KOPT-K1 (cell line): ENCODE measurements around the gene LRP1.

Experiments
- H3K27ac ChIP-seq: fragments of 200-600 bp; sonication (generic); 2 replicates; pipeline ENCODE4 v1.5.1; 2016; ENCODE audit warnings: antibody characterized with exemption, mild to moderate bottlenecking, low read depth, low read length; ENCODE audit not compliant: poor library complexity, severe bottlenecking
- H3K36me3 ChIP-seq: fragments of 200-600 bp; sonication (generic); 2 replicates; pipeline ENCODE4 v1.5.1; 2017; ENCODE audit warnings: antibody characterized with exemption, mild to moderate bottlenecking, low read length, moderate library complexity; ENCODE audit not compliant: insufficient read depth
- H3K9me3 ChIP-seq: fragments of 200-600 bp; sonication (generic); 2 replicates; pipeline ENCODE4 v1.5.1; 2017; ENCODE audit warnings: antibody characterized with exemption, low read length, mild to moderate bottlenecking; ENCODE audit not compliant: insufficient read depth, poor library complexity, severe bottlenecking

LRP1 gene

DNA sequence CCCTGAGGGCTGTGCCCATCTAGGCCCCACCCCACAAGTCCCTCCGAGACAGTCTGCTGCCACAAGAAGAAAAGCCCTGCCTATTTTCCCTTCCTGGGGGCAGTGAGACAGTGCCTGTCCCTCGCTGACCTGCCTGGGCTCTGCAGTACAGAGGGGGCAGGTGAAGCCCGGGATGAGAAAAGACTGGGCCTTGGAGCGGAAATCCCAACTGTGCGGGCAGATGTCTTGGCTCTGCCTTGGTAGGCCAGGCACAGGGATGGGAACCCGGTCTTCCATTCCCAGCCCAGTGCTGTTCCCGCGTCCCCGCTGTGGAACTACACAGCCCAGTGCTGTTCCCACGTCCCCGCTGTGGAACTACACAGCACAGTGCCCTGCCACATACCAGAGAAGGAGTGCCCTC is 75.5 kb downstream of the LRP1 start:
- no peaks in the 10 kb centered on the region for H3K36me3 ChIP-seq
- H3K27ac ChIP-seq = no peak overlapping the region

DNA sequence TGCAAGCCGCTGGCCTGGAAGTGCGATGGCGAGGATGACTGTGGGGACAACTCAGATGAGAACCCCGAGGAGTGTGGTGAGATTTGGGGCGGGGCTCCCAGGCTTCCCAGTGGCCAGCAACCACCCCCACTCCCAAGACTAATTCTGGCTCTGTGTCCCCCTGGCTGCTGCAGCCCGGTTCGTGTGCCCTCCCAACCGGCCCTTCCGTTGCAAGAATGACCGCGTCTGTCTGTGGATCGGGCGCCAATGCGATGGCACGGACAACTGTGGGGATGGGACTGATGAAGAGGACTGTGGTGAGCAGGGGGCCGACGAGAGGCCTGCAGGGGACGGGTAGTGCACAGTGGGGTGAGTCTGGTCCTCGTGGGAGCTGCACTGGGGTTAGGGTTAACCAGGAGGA is 76.2 kb downstream of the LRP1 start:
- no peaks in the 10 kb centered on the region for H3K36me3 ChIP-seq

More for the DNA sequence above, 75.5 kb downstream of the LRP1 start:
- H3K9me3 ChIP-seq = no peaks in the 10 kb centered on the region

DNA sequence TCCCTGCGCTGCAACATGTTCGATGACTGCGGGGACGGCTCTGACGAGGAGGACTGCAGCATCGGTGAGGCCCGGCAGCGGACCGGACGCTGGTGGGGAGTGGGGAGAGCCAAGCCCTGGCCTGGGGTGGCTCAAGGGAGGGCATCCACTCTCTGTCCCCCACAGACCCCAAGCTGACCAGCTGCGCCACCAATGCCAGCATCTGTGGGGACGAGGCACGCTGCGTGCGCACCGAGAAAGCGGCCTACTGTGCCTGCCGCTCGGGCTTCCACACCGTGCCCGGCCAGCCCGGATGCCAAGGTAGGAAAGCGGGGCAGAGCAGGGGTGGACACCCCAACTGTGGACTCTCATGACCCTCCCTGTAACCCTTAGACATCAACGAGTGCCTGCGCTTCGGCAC is 76.9 kb downstream of the LRP1 start:
- H3K9me3 ChIP-seq = no peaks in the 10 kb centered on the region
- H3K27ac ChIP-seq = no peak overlapping the region
- H3K36me3 ChIP-seq = no peaks in the 10 kb centered on the region

More for the DNA sequence above, 76.2 kb downstream of the LRP1 start:
- Histone ChIP-seq H3K27ac (no peak overlapping the region), H3K9me3 (no peaks in the 10 kb centered on the region)

DNA sequence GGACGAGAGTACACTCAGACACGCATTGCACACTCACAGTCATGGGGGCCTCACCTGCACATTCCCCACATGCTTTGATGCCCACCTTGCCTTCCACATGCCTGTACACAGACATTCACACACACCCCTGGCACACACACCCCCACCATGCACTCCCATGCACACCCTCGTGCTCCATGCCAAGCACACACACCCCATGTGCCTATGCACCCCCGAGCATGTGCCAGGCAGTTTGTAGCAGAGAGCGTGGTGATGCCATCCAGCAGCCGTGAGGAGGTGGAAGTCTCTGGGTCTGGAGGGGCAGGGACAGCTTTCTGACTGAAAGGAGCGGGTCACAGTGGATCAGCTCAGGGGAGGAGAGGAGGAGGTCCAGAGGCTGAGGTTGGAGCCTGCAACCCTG is 77.6 kb downstream of the LRP1 start:
- H3K9me3 ChIP-seq = no peaks in the 10 kb centered on the region
- H3K27ac ChIP-seq = no peak overlapping the region
- no peaks in the 10 kb centered on the region for H3K36me3 ChIP-seq

DNA sequence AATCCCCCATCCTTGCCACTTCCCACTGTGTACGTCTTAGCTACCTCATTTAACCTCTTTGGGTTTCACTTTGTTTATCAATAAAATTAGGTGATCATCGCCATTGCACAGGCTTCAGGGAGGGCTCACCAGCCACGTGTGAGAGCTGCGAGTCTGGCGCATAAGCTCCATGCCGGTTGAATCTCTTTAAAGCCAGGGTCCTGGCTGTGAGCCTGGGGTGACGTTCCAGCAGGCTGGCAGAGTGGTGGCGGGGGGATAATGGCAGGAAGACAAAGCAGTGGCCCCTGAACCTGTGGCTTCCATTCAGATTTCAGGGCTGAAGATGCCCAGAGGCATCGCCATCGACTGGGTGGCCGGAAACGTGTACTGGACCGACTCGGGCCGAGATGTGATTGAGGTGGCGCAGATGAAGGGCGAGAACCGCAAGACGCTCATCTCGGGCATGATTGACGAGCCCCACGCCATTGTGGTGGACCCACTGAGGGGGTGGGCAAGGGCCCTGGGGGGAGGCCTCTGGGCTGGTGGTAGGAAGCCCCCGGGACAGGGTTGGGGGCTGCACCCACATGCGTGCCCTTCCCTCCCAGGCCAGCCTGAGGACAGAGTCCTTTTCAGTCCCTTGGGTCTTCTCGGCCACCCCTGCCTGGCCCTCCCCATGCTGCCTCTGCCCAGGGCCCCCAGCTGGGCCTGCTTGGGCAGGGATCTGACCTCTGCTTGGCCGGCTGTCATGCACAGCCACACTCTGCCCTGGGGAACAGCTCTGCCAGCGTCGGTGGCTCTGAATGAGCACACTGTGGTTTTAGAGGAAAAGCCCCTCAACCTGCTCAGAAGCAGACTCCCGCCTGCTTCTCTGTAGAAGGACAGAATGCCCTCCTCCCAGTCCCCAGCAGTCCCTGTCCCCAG is 79.7 kb downstream of the LRP1 start:
- no peaks in the 10 kb centered on the region for H3K9me3 ChIP-seq
- H3K27ac ChIP-seq = no peak overlapping the region
- no peaks in the 10 kb centered on the region for H3K36me3 ChIP-seq

DNA sequence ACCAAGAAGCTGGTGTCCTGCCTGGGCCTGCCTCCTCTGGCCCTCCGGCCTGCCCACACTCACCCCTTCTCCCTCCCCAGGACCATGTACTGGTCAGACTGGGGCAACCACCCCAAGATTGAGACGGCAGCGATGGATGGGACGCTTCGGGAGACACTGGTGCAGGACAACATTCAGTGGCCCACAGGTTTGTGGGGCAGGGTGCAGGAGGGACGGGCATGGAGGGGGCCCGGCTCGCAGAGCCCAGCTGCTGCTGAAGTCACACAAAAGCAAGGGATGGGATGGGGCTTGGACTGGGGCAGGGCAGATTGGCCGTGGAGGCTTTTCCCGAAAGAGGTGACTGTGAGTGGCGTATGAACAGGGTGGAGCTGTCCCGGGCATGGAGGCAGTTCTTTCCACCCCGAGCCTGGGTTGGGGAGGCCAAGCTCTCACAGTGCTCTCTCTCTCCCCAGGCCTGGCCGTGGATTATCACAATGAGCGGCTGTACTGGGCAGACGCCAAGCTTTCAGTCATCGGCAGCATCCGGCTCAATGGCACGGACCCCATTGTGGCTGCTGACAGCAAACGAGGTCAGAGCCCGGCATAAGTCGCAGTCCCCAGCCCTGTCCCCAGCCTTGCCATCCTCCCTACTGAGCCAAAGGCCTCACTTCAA is 80.5 kb downstream of the LRP1 start:
- Histone ChIP-seq H3K9me3 (no peaks in the 10 kb centered on the region), H3K36me3 (no peaks in the 10 kb centered on the region), H3K27ac (no peak overlapping the region)

DNA sequence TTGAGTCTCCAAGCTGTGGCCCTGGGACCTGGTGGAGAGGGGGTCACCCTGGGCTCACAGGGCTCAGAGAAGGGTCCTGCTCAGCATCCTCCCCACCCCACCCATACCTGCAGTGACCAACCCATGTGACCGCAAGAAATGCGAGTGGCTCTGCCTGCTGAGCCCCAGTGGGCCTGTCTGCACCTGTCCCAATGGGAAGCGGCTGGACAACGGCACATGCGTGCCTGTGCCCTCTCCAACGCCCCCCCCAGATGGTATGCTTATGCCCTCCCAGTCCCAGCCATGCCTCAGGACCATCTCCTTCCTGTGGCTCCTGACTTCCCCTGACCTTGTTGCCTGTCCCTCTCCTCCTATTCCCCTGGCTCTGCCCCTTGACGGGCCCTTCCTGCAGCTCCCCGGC is 81.6 kb downstream of the LRP1 start:
- Histone ChIP-seq H3K27ac (no peak overlapping the region), H3K9me3 (no peaks in the 10 kb centered on the region), H3K36me3 (no peaks in the 10 kb centered on the region)

DNA sequence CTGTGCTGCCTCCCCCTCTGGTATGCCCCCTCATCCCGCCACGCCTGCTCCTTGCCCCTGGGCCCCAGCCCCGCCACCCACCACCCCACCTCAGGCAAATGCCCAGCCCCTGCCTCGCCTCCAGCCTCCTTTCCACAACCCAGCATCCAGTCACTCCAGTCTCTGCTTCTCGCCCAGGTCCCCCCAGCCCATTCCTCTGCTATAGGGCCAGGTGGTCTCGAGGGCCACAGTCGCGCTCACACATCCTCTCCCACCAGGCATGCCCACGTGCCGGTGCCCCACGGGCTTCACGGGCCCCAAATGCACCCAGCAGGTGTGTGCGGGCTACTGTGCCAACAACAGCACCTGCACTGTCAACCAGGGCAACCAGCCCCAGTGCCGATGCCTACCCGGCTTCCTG is 82.2 kb downstream of the LRP1 start:
- Histone ChIP-seq H3K9me3 (no peaks in the 10 kb centered on the region), H3K27ac (no peak overlapping the region), H3K36me3 (no peaks in the 10 kb centered on the region)

DNA sequence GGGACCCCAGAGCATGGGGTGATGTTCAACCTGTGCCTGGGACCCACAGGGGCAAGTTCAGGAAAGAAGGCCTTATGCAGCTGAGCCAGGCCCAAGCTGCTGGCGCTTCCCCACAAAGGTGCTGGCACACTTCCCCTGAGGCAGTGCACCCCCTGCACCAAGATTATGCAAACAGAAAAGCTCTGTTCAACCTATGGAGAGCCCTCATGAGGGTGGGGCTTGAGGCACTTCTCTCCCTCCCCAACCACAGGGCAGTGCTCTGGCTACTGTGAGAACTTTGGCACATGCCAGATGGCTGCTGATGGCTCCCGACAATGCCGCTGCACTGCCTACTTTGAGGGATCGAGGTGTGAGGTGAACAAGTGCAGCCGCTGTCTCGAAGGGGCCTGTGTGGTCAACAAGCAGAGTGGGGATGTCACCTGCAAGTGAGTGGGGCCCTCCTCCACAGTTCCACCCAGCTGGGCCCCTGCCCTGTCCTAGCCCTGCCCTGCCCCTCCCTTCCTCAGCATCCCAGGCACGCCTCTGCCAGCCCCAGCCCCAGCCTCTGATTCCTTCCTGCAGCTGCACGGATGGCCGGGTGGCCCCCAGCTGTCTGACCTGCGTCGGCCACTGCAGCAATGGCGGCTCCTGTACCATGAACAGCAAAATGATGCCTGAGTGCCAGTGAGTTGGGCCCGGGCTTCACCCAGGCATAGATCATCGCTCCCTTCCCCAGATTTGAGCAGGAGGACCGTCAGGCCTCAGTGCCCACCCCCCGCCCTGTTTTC is 82.8 kb downstream of the LRP1 start:
- H3K9me3 ChIP-seq = no peaks in the 10 kb centered on the region
- no peaks in the 10 kb centered on the region for H3K36me3 ChIP-seq
- H3K27ac ChIP-seq = no peak overlapping the region

DNA sequence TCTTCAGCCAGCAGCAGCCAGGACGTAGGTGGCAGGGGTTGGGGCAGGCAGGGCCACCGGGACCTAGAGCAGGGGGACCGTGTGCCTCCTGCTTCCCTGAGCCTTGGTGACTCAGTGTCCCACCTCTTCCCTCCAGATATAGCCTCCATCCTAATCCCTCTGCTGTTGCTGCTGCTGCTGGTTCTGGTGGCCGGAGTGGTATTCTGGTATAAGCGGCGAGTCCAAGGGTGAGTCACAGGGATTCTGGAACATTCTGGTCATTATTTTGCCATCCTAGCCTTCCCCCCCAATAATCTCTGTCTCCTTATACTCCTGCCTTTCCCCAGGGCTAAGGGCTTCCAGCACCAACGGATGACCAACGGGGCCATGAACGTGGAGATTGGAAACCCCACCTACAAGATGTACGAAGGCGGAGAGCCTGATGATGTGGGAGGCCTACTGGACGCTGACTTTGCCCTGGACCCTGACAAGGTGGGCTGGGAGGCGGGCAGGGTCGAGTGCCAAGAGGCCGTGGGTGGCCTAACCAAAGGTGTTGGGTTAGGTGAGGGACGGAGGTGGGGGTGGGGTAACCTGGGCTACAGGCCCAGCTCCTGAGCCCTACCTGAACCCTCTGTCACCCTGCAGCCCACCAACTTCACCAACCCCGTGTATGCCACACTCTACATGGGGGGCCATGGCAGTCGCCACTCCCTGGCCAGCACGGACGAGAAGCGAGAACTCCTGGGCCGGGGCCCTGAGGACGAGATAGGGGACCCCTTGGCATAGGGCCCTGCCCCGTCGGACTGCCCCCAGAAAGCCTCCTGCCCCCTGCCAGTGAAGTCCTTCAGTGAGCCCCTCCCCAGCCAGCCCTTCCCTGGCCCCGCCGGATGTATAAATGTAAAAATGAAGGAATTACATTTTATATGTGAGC is 83.8 kb downstream of the LRP1 start:
- H3K9me3 ChIP-seq = no peaks in the 10 kb centered on the region
- no peaks in the 10 kb centered on the region for H3K36me3 ChIP-seq
- no peak overlapping the region for H3K27ac ChIP-seq

DNA sequence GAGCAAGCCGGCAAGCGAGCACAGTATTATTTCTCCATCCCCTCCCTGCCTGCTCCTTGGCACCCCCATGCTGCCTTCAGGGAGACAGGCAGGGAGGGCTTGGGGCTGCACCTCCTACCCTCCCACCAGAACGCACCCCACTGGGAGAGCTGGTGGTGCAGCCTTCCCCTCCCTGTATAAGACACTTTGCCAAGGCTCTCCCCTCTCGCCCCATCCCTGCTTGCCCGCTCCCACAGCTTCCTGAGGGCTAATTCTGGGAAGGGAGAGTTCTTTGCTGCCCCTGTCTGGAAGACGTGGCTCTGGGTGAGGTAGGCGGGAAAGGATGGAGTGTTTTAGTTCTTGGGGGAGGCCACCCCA is 84.4 kb downstream of the LRP1 start:
- Histone ChIP-seq H3K27ac (no peak overlapping the region), H3K36me3 (no peaks in the 10 kb centered on the region), H3K9me3 (no peaks in the 10 kb centered on the region)

DNA sequence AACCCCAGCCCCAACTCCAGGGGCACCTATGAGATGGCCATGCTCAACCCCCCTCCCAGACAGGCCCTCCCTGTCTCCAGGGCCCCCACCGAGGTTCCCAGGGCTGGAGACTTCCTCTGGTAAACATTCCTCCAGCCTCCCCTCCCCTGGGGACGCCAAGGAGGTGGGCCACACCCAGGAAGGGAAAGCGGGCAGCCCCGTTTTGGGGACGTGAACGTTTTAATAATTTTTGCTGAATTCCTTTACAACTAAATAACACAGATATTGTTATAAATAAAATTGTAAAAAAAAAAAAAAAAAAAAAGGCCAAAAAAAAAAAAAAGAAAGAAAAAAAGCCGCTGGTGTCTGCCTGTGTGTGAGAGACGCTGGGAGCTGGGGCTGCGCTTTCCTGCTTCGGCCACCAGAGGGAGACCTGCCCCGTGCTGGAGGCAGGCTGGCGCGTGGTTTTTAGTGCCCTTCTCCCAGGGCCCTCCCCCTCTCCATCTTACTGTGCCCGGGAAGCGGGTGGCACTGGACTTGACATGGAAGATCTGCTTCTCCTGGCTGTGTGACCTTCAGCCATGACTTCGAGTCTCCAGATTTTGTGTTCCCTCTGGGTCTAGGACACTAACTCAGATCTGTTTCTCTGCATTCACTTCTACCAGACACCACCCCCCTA is 84.9 kb downstream of the LRP1 start:
- Histone ChIP-seq H3K36me3 (no peaks in the 10 kb centered on the region), H3K27ac (no peak overlapping the region), H3K9me3 (no peaks in the 10 kb centered on the region)

DNA sequence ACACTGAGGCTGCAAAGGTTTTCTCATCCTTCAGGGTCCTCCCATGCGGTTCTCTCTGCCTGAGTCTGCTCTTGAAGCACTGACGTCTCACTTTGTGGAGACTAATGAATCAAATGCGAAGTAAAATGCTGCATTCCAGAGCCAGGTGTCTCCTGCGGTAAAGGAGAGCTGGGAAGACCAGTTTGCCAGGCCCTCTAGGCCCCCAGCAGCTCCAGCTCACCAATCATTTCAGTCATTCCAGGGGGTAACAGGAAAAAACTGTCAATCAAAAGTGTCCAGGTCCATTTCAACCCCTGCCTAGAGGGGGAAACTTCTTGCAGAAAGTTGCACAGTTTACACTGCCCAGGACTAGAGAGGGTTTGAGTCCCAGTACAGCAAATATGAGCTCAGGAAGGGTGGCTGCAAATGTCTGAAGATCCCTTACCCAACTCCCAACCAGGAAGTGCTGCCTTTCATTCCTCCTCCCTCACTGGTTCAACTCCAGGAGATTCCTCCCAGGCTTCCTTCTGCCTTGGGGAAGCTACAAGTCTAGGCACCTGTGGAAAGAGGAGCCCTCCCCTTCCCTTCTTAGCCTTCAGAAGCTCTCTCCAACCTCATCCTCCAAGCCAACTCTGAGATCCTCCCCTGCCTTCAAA is 85.6 kb downstream of the LRP1 start:
- Histone ChIP-seq H3K27ac (no peak overlapping the region), H3K36me3 (no peaks in the 10 kb centered on the region), H3K9me3 (no peaks in the 10 kb centered on the region)

DNA sequence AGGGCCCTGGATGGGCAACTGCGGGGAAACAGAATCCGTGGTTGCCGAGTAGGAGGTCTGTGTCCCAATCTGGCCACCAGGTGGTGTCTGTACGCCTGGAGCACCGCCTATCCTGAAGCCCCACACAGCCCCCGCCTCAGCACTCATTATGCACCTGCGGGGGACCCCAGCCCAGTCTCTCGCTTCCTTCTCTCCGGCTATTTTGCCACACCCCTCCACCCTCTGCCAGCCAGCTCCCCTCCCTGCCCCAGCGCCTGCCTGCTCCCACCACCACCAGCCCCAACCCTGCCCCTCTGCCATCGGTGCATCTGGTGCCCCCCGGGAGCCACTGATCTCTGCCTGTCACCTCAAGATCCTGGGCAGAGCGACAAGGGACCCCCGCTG is 86.1 kb downstream of the LRP1 start:
- Histone ChIP-seq H3K27ac (no peak overlapping the region), H3K36me3 (no peaks in the 10 kb centered on the region), H3K9me3 (no peaks in the 10 kb centered on the region)
